Measurements from ENCODE around the gene EBP.

EBP gene

DNA sequence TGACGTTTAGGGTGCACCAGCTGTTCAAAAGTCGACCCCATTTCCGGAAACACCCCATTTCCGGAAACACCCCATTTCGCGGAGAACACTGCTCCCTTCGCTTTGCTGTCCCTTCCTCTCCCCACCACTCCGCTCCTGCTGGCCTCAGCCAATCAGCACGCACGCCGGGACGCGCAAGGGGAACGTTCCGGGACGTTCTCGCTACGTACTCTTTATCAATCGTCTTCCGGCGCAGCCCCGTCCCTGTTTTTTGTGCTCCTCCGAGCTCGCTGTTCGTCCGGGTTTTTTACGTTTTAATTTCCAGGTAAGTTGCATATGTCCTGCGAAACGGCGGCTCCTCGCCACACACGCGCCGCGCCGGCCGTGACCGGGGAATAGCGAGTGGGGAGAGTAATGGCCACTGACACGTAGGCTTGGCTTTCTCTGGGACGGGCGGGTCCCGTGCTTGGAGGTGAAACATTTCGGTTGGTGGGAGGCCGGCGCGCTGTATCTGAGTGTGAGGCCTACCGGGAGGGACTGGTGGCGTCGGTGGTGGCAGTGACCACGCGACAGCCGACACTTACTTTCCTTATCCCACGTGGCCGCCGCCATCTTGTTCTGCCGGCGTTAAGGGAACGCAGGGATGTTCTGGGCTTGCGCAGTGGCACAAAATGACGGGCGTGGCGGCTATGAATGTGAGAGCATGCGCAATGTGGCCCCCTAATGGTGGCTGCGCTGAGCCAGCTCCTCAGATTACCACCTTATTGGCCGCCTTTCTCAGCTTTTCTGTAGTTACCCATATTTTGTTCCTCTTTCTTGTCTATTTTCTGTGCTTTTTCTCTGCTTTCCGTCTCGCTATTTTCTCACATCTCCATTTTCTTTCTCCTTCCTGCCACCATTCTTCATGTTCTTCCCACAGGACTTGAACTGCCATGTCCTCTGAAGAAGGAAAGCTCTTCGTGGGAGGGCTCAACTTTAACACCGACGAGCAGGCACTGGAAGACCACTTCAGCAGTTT is 53.0 kb downstream of the EBP start, which contains the start of gene RBM3:
RBM3 (plus strand) TSS at position 215 of the 997 bp plus-strand sequence; CDS start at position 912, 697 bp downstream.
- peak; percentile 38 to 94 (median 86) for DNase-seq

- DNase-seq: no peak
Measured at GRCh38 chrX:48575642-48576041, 54.0 kb downstream of the EBP start.

GRCh38 chrX:48576108-48576507 is 54.5 kb downstream of the EBP start:
- no peak for DNase-seq

Data from nucleus accumbens (tissue), 56 donors.